Panc1 (cell line): Measurements from ENCODE around the gene FHL1. TPM values are rescaled to one million over a fixed set of nuclear protein-coding genes. Genes with fewer than 3 reads are reported as not detected.

Experiments
- ATAC-seq: fragments of 200-7000 bp; cut with Tn5 transposase; 2 replicates; pipeline ENCODE4 v1.9.1; 2020; ENCODE audit warnings: mild to moderate bottlenecking, moderate library complexity
- BruUV-seq: library from RNA; stranded (reverse); fragments of 400-500 nt; replicated peaks from 2 replicates; lab custom pipeline; 2021; lab: Mats Ljungman, UMichigan
- CTCF ChIA-PET: fragments of 300-600 bp; sonication (Branson Sonifier 250); formaldehyde crosslinking; loops from one replicate; lab custom pipeline; 2022; ENCODE audit warnings: antibody characterized with exemption; lab: Charles Lee
- POLR2A ChIA-PET: fragments of 300-600 bp; sonication (Branson Sonifier 250); formaldehyde crosslinking; loops from one replicate; lab custom pipeline; 2022; ENCODE audit warnings: antibody characterized with exemption; lab: Charles Lee
- DNase-seq: peaks from one replicate; pipeline ENCODE4 v3.0.0-alpha.2; 2010; ENCODE audit warnings: low read depth, low spot score
- H3K27ac ChIP-seq: 2 replicates; pipeline ENCODE4 v1.5.1; 2011; ENCODE audit warnings: mild to moderate bottlenecking, low read length, inconsistent platforms
- H3K27me3 ChIP-seq: fragments of 200-500 bp; sonication (Bioruptor generic); 2 replicates; pipeline ENCODE4 v1.6.0; 2014; ENCODE audit warnings: low read length, inconsistent platforms; ENCODE audit not compliant: control insufficient read depth, insufficient read depth
- H3K36me3 ChIP-seq: fragments of 200-500 bp; sonication (Bioruptor generic); 2 replicates; pipeline ENCODE4 v1.5.1; 2014; ENCODE audit warnings: inconsistent platforms, mild to moderate bottlenecking, low read length, moderate library complexity; ENCODE audit not compliant: control insufficient read depth, insufficient read depth
- H3K4me1 ChIP-seq: 2 replicates; pipeline ENCODE4 v1.5.1; 2011; ENCODE audit warnings: inconsistent platforms, mild to moderate bottlenecking, low read length, moderate library complexity; ENCODE audit not compliant: control insufficient read depth, insufficient read depth
- H3K4me3 ChIP-seq, 2 experiments: 2 replicates each; pipeline ENCODE4 v1.5.1; 2011 to 2012; ENCODE audit warnings: low read depth in 2 of 2, low read length in 2 of 2, mild to moderate bottlenecking in 2 of 2, inconsistent platforms in 1 of 2, moderate library complexity in 1 of 2
- H3K9me3 ChIP-seq: fragments of 200-500 bp; sonication (Bioruptor generic); 2 replicates; pipeline ENCODE4 v1.5.1; 2014; ENCODE audit warnings: low read depth, mild to moderate bottlenecking, inconsistent platforms, low read length, moderate library complexity; ENCODE audit not compliant: control insufficient read depth, insufficient read depth
- CTCF ChIP-seq: fragments of 450-650 bp; IDR thresholded peaks from 2 replicates; pipeline ENCODE4 v1.5.1; 2017; ENCODE audit warnings: mild to moderate bottlenecking
- POLR2AphosphoS5 ChIP-seq: IDR thresholded peaks from 2 replicates; pipeline ENCODE4 v1.6.1; 2012; ENCODE audit warnings: mild to moderate bottlenecking, low read depth, low read length, moderate library complexity
- REST ChIP-seq, 2 experiments: IDR thresholded peaks; 2 replicates each; pipeline ENCODE4 v1.6.1; 2011 to 2012; ENCODE audit warnings: low read depth in 2 of 2, control low read depth in 1 of 2, low read length in 1 of 2, mild to moderate bottlenecking in 1 of 2, moderate library complexity in 1 of 2; ENCODE audit not compliant: insufficient read depth in 1 of 2
- SIN3A ChIP-seq: IDR thresholded peaks from 2 replicates; pipeline ENCODE4 v1.6.1; 2012; ENCODE audit warnings: low read depth, mild to moderate bottlenecking, low read length, moderate library complexity, borderline replicate concordance; ENCODE audit not compliant: insufficient read depth
- TCF7L2 ChIP-seq: IDR thresholded peaks from 2 replicates; pipeline ENCODE4 v1.6.1; 2011; ENCODE audit warnings: mild to moderate bottlenecking, low read depth, low read length, inconsistent platforms
- in situ Hi-C: cut with HindIII; loops from 2 replicates; pipeline ENCODE4 v1.10.0; 2016; ENCODE audit warnings: low sequenced_read_pairs, low pct_unique_long_range_greater_than_20kb
- intact Hi-C: fragments of 100-400 bp; cut with micrococcal nuclease; formaldehyde crosslinking; loops from one replicate; pipeline ENCODE4 v1.10.0; 2022; ENCODE audit not compliant: unreplicated experiment
- total RNA-seq: library from RNA; stranded (reverse); gene quantifications from one replicate; pipeline ENCODE4 v1.2.1, GENCODE V29; 2021; ENCODE audit not compliant: unreplicated experiment

The FHL1 gene
- total RNA-seq, 1 experiment from 2014 or later: 67.9 TPM

- no peaks in the 10 kb centered on the region for H3K36me3 ChIP-seq
- ChIA-PET POLR2A (no interaction called here), CTCF (no interaction called here)
- no peaks in the 10 kb centered on the region for H3K27me3 ChIP-seq
- TF ChIP-seq SIN3A: no peak
- no peak for TF ChIP-seq TCF7L2
- TF ChIP-seq REST (IDR thresholded peaks at IDR 0.05; ENCODE audit: insufficient read depth in 1 of 2, low read depth in 2 of 2, low read length in 1 of 2): no peak
- TF ChIP-seq CTCF: no peak
- no peak overlapping the region for H3K4me3 ChIP-seq
- no TSS peak for BruUV-seq
- in situ Hi-C loops: no loop called here
- DNase-seq (no peak), ATAC-seq (no peak)
- H3K27ac ChIP-seq: no peak overlapping the region
- no peaks in the 10 kb centered on the region for H3K9me3 ChIP-seq
- intact Hi-C loops: no loop called here
- peaks cover 6% of the 10 kb centered on the region; the same call in 1 of the 2 replicates for H3K4me1 ChIP-seq
Observed at GRCh38 chrX:136126371-136126770, 21.0 kb upstream of the FHL1 start.

- BruUV-seq: no TSS peak
- in situ Hi-C loops: no loop called here
- ATAC-seq (no peak), DNase-seq (no peak)
- H3K4me1 ChIP-seq: peaks cover 6% of the 10 kb centered on the region; the same call in 1 of the 2 replicates
- H3K9me3 ChIP-seq: no peaks in the 10 kb centered on the region
- ChIA-PET POLR2A (no interaction called here), CTCF (no interaction called here)
- H3K27me3 ChIP-seq: no peaks in the 10 kb centered on the region
- TF ChIP-seq TCF7L2 (no peak), POLR2AphosphoS5 (no peak), SIN3A (no peak), CTCF (no peak), REST (IDR thresholded peaks at IDR 0.05; ENCODE audit: insufficient read depth in 1 of 2, low read depth in 2 of 2, low read length in 1 of 2) (no peak)
- no peak overlapping the region for H3K27ac ChIP-seq
- H3K4me3 ChIP-seq: no peak overlapping the region
- H3K36me3 ChIP-seq: no peaks in the 10 kb centered on the region
- intact Hi-C loops: no loop called here
Observed at GRCh38 chrX:136126872-136127406, 20.4 kb upstream of the FHL1 start.
